NT2/D1 (cell line): ENCODE results near the gene SOWAHB.

Experiments
- SUZ12 ChIP-seq: IDR thresholded peaks from 2 replicates; pipeline ENCODE4 v1.6.1; 2011; ENCODE audit not compliant: insufficient read length, insufficient read depth; ENCODE audit errors: extremely low read depth
- YY1 ChIP-seq: IDR thresholded peaks from 2 replicates; pipeline ENCODE4 v1.6.1; 2011; ENCODE audit not compliant: insufficient read length, insufficient read depth
- ZNF274 ChIP-seq: IDR thresholded peaks from 2 replicates; pipeline ENCODE4 v1.6.1; 2011; ENCODE audit warnings: mild to moderate bottlenecking, low read depth, low read length

GRCh38 chr4:76931576-76932276, 33.8 kb upstream of the SOWAHB start:
- TF ChIP-seq ZNF274 (no peak), YY1 (no peak), SUZ12 (no peak)
